SU-DHL-6 (cell line): ENCODE data around the gene CBFA2T2.

Experiments
- H2AFZ ChIP-seq: fragments of 200-600 bp; sonication (generic); 2 replicates; pipeline ENCODE4 v1.6.1; 2014; ENCODE audit warnings: low read depth, mild to moderate bottlenecking, moderate library complexity, mixed read lengths, antibody characterized with exemption, low read length; ENCODE audit not compliant: severe bottlenecking
- H3F3A ChIP-seq: fragments of 200-600 bp; shearing (Covaris generic); 2 replicates; pipeline ENCODE4 v1.6.0; 2016; ENCODE audit warnings: antibody characterized with exemption, mild to moderate bottlenecking; ENCODE audit not compliant: insufficient read depth
- H3K27ac ChIP-seq: fragments of 200-600 bp; sonication (generic); 2 replicates; pipeline ENCODE4 v1.5.1; 2016; ENCODE audit warnings: low read depth, mild to moderate bottlenecking, low read length, moderate library complexity, mixed read lengths
- H3K27me3 ChIP-seq: fragments of 200-600 bp; sonication (generic), shearing (Covaris generic); 2 replicates; pipeline ENCODE4 v1.6.0; 2014; ENCODE audit warnings: mild to moderate bottlenecking, low read length
- H3K36me3 ChIP-seq: fragments of 200-600 bp; sonication (generic); 2 replicates; pipeline ENCODE4 v1.6.1; 2014; ENCODE audit warnings: mild to moderate bottlenecking, low read length, mixed read lengths
- H3K4me2 ChIP-seq: fragments of 300-600, 200-600 bp; shearing (Covaris generic), sonication (generic); 2 replicates; pipeline ENCODE4 v1.6.0; 2014; ENCODE audit warnings: low read length, low read depth, mild to moderate bottlenecking; ENCODE audit not compliant: poor library complexity, severe bottlenecking
- H3K4me3 ChIP-seq: fragments of 200-600 bp; sonication (generic); 2 replicates; pipeline ENCODE4 v1.5.1; 2014; ENCODE audit warnings: antibody characterized with exemption, low read length, mild to moderate bottlenecking, mixed read lengths; ENCODE audit not compliant: insufficient read depth, poor library complexity, severe bottlenecking
- H3K79me2 ChIP-seq: fragments of 200-600 bp; sonication (generic); 2 replicates; pipeline ENCODE4 v1.6.1; 2014; ENCODE audit warnings: mild to moderate bottlenecking, low read length, moderate library complexity; ENCODE audit not compliant: insufficient read depth
- H3K9ac ChIP-seq: fragments of 200-600 bp; sonication (generic); 2 replicates; pipeline ENCODE4 v1.7.0; 2014; ENCODE audit warnings: mild to moderate bottlenecking, low read length
- H3K9me2 ChIP-seq: fragments of 200-600 bp; sonication (generic); replicated peaks from 2 replicates; pipeline ENCODE4 v1.6.1; 2014; ENCODE audit warnings: low read length; ENCODE audit not compliant: insufficient read depth
- H3K9me3 ChIP-seq: fragments of 200-600 bp; sonication (generic); 2 replicates; pipeline ENCODE4 v1.6.1; 2014; ENCODE audit warnings: low read length, mixed read lengths; ENCODE audit not compliant: insufficient read depth
- H4K20me1 ChIP-seq: fragments of 200-600 bp; sonication (generic); 2 replicates; pipeline ENCODE4 v1.6.1; 2014; ENCODE audit warnings: low read depth, mild to moderate bottlenecking, antibody characterized with exemption, low read length, moderate library complexity, mixed read lengths
- EZH2phosphoT487 ChIP-seq: fragments of 200-600 bp; sonication (generic), shearing (Covaris generic); conservative IDR thresholded peaks from 2 replicates; pipeline ENCODE4 v1.6.1; 2018; ENCODE audit warnings: mild to moderate bottlenecking, antibody characterized with exemption, low read length, moderate library complexity, mixed read lengths
- TF ChIP-seq, protein P1 (sequence below): fragments of 200-600 bp; sonication (generic); IDR thresholded peaks from one replicate; pipeline ENCODE4 v1.5.1; 2017; ENCODE audit warnings: antibody characterized with exemption, mild to moderate bottlenecking, low read length, moderate library complexity; ENCODE audit not compliant: insufficient read depth, poor library complexity, severe bottlenecking

The CBFA2T2 gene

DNA sequence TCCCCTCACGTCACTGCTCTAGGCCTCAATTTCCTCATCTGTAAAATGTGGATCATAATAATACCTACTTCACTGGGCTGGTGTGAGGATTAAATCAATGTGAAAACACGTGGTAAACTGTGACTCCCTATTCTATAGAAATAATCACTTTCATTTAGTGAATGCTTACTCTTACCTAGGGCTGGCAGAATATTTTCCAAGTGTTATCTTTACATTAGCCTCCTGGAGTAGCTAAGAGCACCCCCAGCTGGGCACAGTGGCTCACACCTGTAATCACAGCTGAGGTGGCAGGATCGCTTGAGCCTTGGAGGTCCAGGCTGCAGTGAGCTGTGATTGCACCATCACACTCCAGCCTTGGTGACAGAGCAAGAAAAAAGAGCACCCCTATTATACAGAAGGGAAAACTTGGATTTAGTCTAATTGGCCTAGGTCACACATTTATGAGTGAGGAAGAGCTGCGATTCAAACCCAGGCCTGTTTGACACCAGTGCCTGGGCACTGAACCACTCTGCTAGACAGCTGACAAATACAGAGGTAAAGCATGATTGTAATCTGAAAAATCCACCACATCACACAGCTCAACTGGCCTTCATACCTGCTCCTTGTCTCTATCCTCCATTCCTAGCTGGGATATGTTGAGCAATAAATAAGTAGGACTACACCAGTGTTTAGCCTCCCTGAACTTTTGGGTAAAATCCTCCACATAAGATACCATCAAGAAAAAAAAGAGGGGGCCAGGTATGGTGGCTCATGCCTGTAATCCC is 44.9 kb upstream of the CBFA2T2 start:
- H4K20me1 ChIP-seq = no peaks in the 10 kb centered on the region
- H3K4me3 ChIP-seq = no peak overlapping the region
- peak overlapping the region; percentile 26; the same call in 1 of the 2 replicates for H3K9ac ChIP-seq
- H3K36me3 ChIP-seq = no peaks in the 10 kb centered on the region
- H3K4me2 ChIP-seq = peak overlapping the region; percentile 95
- peaks cover 14% of the 10 kb centered on the region; the same call in 1 of the 2 replicates for H3F3A ChIP-seq
- peak overlapping the region; percentile 49 for H3K27ac ChIP-seq
- no peaks in the 10 kb centered on the region for H3K79me2 ChIP-seq
- TF ChIP-seq EZH2phosphoT487 = no peak
- TF ChIP-seq, protein P1, sequence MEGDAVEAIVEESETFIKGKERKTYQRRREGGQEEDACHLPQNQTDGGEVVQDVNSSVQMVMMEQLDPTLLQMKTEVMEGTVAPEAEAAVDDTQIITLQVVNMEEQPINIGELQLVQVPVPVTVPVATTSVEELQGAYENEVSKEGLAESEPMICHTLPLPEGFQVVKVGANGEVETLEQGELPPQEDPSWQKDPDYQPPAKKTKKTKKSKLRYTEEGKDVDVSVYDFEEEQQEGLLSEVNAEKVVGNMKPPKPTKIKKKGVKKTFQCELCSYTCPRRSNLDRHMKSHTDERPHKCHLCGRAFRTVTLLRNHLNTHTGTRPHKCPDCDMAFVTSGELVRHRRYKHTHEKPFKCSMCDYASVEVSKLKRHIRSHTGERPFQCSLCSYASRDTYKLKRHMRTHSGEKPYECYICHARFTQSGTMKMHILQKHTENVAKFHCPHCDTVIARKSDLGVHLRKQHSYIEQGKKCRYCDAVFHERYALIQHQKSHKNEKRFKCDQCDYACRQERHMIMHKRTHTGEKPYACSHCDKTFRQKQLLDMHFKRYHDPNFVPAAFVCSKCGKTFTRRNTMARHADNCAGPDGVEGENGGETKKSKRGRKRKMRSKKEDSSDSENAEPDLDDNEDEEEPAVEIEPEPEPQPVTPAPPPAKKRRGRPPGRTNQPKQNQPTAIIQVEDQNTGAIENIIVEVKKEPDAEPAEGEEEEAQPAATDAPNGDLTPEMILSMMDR = no peak
- H3K9me2 ChIP-seq = no peaks in the 10 kb centered on the region
- no peaks in the 10 kb centered on the region for H3K27me3 ChIP-seq
- H2AFZ ChIP-seq = peak overlapping the region; percentile 42
- no peaks in the 10 kb centered on the region for H3K9me3 ChIP-seq

DNA sequence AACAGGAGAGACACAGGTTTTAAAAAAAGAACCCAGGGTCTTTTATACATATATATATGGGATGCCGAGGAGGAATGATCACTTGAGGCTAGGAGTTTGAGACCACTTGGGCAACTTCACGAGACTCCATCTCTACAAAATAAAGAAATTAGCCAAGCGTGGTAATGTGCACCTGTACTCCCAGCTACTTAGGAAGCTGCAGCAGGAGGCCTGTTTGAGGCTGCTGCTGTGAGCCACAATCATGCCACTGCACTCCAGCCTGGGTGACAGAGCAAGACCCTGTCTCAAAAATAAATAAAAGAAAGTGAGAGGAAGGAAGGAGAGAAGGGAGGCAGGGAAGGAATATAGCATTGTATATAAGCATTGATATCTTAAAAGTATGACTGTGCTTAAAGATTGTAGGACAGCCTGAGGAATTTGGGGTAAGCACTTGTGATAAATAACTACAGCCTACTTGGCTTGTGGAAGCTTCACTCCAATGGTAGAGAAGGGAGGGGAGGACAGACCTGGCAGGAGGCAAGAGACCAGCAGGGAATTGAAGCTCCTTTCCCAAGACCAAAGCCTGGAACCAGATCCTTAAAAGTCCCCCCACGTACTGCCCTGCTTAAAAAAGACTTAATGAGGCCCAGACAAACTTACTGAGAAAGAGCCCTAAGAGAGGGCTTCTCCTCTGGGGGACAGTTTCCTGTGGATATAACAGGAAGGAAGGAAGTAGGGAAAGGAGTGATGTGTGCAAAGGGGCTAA is 43.8 kb upstream of the CBFA2T2 start:
- H3K27me3 ChIP-seq = no peaks in the 10 kb centered on the region
- peaks cover 11% of the 10 kb centered on the region; the same call in 1 of the 2 replicates for H3F3A ChIP-seq
- no peak overlapping the region for H3K4me3 ChIP-seq
- H3K9ac ChIP-seq = no peak overlapping the region
- H2AFZ ChIP-seq = no peak overlapping the region
- no peaks in the 10 kb centered on the region for H4K20me1 ChIP-seq
- no peaks in the 10 kb centered on the region for H3K79me2 ChIP-seq
- H3K27ac ChIP-seq = no peak overlapping the region
- H3K36me3 ChIP-seq = no peaks in the 10 kb centered on the region
- no peak for TF ChIP-seq EZH2phosphoT487
- no peaks in the 10 kb centered on the region for H3K9me3 ChIP-seq
- no peak overlapping the region for H3K4me2 ChIP-seq
- no peaks in the 10 kb centered on the region for H3K9me2 ChIP-seq

DNA sequence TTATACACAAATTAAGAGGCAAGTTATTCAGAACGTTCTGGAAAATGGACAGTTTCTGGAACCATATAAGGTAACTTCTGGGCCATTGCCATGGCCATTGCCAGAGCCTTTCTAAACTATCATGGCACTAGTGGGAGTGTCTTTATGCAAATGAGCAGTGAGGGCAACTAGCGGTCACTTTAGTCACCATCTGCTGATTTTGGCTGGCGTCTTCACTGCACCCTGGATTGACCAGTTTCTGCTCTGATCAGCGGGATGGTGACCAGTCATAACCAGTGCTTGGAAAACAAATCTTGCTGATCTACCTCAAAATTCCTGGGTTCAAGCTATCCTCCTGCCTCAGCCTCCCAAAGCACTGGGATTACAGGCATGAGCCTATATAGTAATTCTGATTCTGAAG is 39.0 kb upstream of the CBFA2T2 start:
- no peaks in the 10 kb centered on the region for H3K9me3 ChIP-seq

More for the DNA sequence above, 39.0 kb upstream of the CBFA2T2 start:
- Histone ChIP-seq H3K79me2 (no peaks in the 10 kb centered on the region), H3K9me2 (no peaks in the 10 kb centered on the region), H3K36me3 (no peaks in the 10 kb centered on the region), H4K20me1 (no peaks in the 10 kb centered on the region), H3K4me2 (no peak overlapping the region), H2AFZ (no peak overlapping the region), H3K27me3 (no peaks in the 10 kb centered on the region), H3K9ac (no peak overlapping the region), H3K4me3 (no peak overlapping the region), H3K27ac (no peak overlapping the region), H3F3A (no peaks in the 10 kb centered on the region)
- TF ChIP-seq, protein P1 = no peak
- TF ChIP-seq EZH2phosphoT487 = no peak
